ENCODE measurements around the gene DNAJC18.
"Not testable (repeated sequence)": the region's sequence is repeated elsewhere in the genome, so short reads cannot be mapped to it uniquely, and the experiment has no call there.

DNAJC18 gene

DNA sequence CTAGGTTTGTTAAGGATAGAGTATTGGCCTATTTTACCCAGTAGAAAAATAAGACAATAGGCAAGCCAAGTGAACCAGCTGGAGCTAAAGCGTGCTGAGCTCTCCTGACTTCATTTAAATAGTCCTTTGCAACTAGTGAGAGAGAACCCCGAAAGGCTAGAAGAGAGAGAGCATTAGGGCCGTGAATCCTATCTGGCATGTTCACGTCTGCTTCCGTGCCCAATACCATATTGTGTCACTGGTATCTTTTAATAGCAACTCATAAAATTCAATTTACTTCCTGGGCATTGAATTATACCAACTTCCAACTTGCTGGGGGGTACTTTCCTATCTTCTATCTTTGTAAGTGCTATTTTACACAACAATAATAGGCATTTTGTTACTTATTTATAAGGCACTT, 13.8 kb downstream of the DNAJC18 start:
- no peak for DNase-seq

DNA sequence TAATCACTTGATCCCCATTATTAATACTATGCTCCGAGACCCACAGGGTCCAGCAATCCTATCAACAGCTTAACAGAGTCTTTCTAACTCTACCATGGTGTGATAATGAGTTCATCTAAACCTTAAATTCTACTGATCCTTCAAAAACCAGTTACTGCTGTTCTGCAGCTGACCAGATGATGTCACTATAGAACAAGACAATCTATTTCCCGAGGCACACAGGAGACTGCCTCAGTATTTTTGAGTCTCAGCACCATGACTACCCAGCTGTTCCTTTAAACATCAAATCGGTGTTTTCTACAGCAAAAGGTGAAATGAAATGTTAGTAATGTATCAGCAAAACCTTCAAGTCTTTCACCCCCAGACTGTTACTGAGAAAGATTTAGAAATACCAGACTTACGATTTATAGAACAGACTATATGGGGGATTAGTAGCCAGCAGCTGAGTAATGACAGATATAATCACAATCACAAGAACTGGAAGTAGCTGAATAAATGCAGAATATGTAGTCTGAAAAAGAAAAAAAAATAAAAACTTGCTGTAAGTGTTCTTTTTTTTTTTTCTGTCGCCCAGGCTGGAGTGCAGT, 16.9 kb downstream of the DNAJC18 start:
- peak; percentile 67 for DNase-seq

DNA sequence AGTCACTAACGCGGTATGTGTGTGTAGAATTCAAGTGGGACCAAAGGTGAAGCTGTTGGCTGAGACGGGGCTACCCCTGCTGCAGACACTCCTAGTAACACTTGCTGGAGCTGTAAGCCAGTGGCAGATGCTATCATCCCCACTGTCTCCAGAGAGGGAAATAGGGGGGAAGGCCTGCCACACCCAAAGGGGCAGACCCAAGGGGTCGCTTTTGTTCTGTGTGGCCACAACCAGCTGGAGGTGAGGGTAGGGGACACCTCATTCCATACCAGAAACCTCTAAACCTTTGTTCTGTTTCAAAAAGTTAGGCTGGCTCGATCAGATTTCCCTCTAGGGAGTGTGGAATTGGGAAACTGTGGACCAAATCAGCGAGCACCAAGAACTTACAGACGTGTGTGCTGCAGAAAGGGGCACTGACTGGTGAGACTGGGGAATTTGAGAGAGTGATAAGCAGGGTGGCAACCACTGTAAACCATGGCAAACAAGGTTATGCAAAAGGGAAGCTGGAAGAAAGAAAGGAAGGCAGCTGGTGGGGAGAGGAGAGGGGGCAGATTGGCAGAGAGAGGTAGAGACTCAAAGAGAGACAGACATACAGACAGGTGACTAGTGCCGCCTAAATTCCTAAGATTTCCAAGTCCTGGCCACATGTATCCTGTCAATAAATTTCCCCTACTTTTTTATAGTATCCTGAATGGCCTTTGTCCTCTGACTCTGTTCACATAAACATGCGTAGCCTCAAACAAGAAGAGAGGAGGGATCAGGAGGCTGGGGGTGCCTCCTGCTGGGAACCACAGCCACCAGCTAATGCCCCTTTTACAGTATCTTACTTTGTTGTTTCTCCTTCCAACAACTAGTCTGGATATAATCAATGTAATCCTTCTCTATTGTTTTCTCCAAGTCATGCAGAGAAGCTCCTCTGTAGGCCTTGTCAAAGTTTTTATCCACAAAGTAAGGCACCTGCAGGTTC, 19.8 kb downstream of the DNAJC18 start:
- DNase-seq, result no peak

DNA sequence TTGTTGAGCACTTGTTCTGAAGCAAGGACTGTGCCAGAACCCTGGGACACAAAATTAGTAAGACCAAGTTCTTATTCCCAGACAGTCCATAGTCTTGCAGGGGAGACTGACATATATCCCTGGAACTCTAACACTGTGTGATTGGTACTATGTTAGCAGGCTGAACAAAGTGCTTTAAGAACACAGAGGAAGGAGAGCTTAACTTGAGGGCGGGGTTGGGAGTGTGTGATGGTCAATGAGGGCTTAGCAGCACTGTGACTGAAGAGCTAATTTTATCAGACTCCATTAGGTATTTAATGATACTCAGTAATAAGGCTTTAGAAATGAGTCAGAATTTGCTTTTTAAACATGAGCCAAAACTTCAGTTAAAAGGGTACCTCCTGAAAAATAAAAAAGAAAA, 20.5 kb downstream of the DNAJC18 start:
- no peak for DNase-seq

DNA sequence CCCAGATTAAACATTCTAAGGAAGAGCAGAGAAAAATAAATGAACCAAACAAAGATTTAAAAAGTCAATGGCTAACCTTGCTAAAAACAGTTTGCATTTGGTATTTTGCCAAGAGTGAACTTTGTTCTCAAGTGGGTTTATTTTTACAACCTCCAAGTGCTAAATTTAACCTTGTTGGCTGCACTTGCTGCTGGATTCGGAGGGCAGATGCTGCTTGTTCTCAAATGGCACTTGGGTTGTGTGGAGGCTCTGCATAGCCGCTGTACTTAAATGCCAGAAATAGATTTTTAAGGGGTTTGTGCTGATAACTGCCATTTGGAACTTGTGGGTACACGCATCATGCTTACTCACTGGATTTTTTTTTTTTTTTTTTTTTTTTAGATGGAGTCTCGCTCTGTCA, 22.1 kb downstream of the DNAJC18 start:
- DNase-seq, result no peak

DNA sequence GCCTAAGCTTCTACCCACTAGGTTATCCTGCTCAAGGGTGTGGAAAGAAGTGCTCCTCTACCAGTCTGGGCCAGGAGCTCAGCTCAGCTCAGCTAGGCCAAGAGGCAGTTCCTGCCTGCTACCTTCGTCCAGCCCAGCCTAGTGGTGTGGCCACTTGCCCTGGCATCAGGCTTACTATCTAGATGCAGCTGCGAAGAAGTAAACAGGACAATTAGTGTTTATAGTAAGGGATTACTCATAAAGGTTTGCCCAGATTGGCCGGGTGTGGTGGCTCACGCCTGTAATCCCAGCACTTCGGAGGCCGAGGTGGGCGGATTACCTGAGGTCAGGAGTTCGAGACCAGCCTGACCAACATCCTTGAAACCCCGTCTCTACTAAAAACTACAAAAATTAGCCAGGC, 22.7 kb downstream of the DNAJC18 start:
- no peak for DNase-seq

DNA sequence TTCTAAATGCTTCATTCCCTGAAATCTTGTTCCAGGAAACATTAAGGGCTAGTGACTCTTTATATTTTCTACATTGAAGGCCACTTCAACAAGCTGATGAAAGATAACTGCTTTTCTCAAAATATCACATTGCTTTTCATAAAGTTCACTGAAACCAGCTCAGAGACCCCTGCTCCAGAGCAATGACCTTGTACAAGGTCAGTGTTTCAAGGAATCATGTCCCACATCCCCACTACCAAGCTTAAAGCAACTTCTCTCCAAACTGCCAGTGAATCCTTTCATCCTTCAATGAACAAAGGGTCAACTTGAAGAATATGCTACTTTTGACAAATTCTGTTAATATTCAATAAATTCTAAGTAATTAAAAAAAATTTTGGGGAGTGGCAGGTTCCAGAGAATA, 23.5 kb downstream of the DNAJC18 start:
- DNase-seq, result no peak

DNA sequence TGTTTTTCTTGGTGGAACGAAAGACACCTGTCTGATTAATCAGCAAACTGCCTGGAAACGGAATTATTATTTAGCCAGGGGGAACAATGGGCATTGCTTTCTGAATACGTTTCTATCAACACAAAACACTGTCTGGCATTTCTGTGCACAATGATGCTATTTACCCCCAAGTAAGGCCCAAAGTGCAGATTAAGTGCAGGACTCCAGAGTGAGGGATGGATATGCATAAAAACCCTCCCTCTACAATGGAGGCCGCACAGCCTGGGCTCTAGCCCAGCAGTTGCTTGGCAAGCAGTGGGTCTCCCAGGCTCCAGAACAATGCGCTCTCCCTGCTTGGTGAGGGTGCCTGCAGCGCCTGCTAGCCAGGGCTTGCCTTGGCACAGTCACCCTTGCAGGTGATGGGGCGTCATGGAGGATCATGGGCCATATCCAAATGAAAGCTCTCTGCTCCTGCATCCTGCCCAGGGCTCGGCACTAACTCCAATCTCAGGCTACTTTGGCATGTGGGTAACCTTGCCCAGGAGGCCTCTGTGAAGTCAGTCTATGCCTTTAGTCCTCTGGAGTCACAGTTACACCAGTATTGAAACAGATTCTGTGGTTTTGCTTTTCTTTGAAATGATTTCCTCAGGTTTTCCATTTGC, 24.0 kb downstream of the DNAJC18 start:
- no peak for DNase-seq

DNA sequence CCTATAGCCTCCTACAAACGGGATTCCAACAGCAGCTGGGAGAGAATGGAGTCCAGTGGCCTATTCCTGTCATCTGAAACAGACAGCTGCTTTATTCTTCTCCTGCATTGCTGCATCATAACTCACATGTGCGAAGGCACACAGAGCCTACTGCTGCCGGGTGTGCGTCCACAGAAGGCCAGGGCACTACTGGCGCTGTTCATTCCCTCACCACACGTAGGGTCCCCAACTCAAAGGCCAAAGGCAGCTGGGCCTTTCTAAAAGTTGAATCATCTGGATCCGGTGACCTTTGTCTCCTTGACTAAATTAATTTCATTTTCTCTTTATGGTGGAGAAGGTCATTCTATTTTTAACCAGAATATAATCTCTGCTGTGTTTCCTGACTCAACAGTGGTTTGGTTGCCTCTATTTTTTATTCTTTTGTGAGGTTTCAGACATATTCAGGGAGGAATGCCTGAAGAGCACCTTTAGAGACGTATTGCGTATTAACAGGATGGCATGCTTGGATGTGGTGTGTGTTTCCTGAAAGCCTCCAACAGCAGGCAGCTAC, 24.7 kb downstream of the DNAJC18 start:
- no peak for DNase-seq

DNA sequence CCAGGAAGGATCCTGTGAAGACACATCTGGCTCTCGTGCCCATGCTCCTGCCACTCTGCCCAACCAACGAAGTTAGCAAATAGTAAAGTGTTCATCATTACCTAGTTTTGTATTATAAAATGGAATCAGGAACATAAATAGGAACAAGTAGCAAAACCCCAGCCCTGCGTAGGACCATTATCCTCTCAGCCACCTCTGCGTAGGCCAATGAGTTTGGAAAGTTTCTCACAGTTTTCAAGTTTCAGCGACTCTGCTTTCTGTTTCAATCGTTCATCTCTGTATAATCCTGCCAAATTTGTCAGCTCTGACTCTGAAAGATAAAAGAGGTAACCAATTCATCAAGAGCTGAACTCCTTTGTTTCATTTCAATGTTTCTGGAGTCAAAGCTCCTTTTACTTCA, 25.4 kb downstream of the DNAJC18 start:
- DNase-seq, result no peak

DNA sequence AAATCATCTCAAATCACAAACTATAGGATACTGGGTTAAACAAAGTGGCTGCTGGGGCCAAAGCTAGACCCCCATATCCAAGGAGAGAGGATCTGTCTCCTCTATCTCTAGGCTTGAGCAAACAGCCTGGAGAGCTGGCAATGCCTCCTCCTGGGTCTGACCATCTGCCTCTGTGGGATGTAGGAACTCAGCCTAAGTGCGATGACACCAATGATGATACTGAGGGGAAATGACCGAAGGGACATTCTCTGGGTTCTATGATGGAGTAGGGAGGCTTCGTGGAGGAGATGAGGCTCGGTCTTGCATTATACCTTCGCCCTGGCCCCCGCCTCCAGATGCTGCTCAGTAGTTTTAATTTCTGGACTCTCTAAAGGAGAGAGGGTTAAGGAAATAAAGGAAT, 26.2 kb downstream of the DNAJC18 start:
- DNase-seq, result no peak

DNA sequence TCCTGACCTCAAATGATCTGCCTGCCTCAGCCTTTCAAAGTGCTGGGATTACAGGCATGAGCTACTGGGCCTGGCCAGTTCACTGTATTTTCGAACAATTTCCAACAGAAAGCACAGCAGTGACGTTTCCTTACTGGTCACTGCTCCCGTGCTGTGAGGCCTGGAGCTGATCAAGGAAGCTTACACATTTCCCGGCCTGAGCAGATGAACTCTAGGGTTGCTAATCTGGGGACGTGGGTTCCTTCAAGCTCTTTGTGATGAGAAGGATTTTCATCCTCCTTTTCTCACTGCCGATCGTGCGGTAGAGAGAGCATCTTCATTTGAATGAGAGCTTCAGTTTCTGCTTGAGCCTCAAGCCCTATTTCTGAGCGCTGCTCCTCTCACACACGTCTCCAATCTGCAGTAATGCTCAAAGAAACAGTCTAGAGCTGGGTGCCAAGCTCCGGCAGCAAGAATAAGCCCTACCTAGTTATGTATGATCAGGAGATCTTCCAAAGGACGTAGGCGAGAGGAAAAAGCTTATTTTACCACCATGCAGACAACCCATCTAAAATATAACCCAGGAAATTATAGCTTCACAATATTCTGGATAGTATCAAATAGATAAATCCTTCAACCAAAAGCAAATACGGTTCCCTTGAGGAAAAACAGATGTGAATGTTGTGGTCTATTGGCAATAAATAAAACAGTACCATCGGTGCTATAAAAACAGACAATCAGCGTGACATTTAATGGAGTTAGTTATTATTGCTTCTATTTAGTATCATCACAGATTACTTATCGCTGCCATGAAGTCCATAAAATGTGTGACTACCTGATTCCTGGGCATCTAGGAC, 28.1 kb downstream of the DNAJC18 start:
- no peak for DNase-seq

DNA sequence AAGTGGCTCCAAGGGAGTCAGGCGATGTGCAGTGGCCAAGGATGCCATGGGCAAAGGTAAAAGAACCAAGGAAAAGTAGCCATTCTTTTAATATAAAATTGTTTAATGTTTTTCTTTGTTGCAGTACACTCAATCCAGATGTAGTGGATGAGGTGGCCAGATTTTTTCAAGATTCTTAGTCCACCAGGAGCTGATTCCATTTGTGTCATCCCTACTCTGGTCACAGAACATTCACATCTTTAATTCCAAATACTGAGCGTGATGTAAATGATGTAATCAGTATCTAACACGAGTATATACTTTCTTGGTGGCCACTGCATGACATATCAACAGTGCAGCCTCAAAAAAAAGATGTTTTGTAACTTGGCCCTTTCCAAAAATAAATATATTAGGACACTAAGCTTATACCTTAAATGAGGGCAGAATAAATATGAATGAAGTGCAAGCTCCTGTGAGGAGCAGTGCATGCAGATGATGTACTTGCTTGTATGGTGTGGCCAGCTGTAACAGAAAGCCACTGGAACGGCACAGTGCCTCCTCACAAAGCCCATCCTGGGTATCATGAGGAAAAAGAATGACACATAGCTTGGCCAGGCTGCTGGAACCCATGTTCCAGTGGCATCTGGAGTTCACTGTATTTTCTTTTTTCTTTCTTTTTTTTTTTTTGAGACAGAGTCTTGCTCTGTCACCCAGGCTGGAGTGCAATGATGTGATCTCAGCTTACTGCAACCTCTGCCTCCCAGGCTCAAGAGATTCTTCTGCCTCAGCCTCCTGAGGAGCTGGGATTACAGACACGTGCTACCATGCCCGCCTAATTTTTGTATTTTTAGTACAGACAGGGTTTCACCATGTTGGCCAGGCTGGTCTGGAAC, 29.0 kb downstream of the DNAJC18 start:
- no peak for DNase-seq

DNA sequence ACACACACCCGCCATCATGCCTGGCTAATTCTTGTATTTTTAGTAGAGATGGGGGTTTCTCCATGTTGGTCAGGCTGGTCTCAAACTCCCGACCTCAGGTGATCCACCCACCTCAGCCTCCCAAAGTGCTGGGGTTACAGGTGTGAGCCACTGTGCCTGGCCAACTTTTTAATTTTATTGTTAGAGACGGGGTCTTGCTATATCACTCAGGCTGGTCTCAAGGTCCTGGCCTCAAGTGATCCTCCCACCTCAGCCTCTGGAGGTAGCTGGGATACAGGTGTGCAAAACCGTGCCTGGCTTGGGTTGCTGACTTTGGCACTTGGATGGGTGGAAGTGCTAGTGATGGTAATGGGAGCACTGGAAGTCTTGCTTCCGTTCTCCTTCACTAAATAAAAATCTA, 30.2 kb downstream of the DNAJC18 start:
- not testable (repeated sequence) for DNase-seq

DNA sequence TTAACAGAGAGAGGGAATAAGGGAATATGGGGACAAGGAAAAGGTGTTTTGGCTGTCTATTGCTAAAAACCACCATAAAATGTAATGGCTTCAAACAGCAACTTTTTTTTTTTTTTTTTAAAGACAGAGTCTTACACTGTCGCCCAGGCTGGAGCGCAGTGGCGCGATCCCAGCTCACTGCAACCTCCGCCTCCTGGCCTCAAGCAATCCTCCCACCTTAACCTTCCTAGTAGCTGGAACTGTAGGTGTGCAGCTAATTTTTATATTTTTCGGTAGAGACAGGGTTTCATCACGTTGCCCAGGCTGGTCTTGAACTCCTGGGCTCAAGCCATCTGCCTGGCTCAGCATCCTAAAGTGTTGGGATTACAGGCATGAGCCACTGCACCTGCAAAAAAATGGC, 31.1 kb downstream of the DNAJC18 start:
- DNase-seq, result no peak

DNA sequence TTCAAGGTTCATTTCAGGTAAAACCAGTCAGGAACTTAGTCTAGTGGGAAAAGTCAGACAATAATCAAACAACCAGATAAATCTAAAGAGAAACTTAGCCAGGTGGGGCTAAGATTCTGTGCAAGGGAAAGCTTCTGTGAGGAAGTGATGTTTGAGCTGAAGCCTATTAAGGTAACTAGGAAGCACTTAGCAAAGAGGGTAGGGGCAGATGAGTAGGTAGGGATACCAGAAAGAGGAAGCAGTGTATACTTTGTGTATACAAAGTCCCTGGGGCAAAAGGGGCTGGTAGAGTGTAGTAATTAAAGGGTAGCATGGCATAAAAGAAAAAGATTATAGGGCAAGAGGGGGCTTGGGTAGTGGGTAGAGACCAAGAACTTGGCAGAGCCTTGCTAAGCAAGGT, 31.8 kb downstream of the DNAJC18 start:
- no peak for DNase-seq

DNA sequence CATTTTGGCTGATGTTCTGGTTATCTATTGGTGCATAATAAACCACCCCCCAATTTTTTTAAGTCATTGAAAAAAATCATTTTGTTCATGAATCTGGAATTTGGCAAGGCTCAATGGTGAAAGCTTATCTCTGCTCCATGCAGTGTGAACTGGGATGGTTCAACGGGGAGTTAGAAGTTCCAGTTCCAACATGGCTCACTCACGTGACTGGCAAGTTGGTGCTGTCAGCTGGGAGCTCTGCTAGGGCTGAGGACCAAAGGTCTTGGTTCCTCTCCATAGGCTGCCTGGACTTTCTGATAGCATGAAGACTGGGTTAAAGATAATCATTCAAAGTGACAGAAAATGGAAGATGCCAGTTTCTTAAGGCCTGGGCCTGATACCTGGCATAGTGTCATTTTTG, 32.4 kb downstream of the DNAJC18 start:
- DNase-seq, result no peak

DNA sequence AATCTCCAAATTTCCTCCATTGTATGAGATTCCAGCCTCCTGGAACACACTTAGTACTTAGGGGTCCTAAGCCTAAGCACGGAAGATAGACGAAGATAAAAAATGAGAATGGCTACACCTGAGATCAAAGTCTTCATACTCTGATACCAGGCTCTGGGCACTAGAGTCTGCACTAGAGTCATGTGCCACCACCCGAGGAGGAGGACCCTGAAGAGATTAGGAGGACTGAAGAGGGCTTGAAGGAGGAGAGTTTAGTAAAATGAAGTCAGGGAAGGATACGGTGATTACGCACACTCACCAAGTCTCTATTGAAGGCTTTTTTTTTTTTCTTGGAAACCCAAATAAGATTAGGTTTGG, 34.9 kb downstream of the DNAJC18 start:
- DNase-seq, result peak; percentile 21

DNA sequence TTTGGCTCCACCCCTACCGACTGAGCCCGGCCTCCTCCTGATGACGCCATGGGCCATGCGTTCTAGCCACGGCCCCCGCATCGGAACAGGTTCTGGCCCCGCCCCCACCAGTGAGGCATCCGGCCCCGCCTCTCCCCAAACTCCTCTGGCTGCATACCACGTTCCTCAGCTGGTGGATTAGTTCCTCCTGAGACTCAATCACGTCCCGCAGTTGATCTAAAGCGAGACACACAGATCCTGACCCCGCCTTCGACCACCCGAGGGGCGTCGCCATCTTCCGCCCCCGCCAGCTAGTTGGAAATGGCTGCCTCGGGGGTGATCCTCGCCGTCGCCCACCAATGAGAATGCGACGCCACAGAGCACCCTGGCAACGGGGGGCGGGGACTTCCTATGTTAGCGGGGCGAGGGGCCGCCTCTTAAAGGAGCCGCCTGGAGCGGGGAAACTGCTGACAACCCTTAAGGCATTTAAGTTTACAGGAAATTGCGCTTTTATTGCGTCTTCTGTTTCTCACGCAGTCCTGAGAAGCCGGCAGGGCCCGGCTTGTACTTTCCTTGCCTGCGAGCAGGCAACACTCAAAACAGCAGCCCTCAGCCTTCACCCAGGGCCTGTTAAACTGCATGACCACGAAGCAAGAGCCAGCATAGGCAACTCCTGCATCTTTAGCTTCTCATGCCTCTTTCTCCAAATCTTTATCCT, 35.4 kb downstream of the DNAJC18 start, which contains the start of gene SPATA24:
SPATA24 (minus strand) TSS at position 303 of the 697 bp plus-strand sequence; CDS start at position 274, 29 bp downstream.
- DNase-seq, result peak; percentile 99

DNA sequence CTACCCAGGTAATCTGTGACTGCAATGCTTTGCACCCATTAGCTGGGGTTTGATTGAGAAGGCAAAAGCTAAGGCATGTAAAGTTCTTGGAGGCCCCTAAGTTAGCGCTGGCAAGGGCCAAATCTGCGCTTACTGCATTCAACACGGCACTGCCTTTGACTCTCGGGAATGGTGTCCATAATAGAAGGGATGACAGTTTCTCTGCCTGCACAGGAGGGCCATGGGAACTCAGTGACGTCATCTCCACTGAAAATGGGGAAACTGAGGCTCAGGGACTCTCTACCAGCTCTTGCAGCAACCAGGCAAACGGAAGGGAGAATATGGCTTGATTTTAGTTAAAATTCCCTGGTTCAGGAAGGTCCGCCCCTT, 35.9 kb downstream of the DNAJC18 start:
- DNase-seq, result no peak

DNA sequence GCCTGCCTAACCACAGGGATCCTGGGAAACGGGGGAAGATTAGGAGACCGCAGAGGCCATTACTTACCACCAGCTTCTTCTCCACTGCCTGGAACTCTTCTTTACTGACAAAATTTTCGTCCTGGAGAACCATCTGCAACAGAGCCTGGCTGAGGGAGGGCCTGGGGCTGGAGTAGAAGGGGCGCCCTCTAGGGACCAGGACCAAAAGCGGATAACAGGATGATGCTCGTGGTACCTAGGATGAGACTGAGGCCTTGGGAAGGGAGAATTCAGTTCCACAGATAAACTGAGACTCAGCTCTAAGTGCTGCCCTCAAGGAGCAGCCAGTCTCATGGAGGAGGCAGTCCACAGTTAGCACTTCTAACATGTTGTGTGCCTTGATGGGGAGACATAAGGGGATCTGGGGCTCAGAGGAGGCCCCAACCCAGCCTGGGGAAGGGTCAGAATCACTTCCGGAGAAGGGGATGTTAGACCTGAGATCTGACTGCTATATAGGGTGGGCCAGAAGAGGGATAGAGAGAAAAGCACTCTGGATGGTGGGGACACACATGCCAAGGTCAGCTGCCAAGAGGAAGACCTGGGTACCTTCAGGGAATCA, 36.7 kb downstream of the DNAJC18 start:
- DNase-seq, result peak; percentile 44

Measured in CD4-positive, alpha-beta T cell treated with Interleukin-17A for 4 hours (primary cell).